ENCODE data around the gene ARHGEF6.

Gene ARHGEF6

DNA sequence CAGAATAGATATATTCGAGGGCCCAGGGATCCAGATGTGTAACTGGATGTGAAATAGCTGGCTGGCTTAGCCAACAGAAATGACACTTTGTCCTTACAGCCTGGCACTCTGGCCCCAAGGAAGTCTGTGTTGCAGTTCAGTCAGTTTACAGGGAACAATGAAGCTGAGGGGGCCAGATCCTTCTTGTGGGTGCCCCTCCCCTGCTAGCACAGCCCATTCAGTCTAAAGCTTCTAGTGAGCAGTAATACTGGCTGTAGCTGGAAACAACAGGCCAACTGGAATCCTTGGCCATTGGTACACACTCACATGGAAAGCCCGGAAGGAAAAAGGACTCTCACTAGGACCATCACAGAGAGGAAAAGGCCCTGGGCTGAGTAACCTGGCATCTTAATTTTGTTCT, 155.5 kb downstream of the ARHGEF6 start:
- no peak overlapping the region for H3K23ac ChIP-seq (ENCODE audit: low read depth, low read length, poor library complexity)
- no peak for DNase-seq (ENCODE audit: low spot score)
- no peaks in the 10 kb centered on the region for H3K4me1 ChIP-seq (ENCODE audit: control insufficient read depth in 2 of 2, insufficient read depth in 1 of 2, low read depth in 1 of 2, low read length in 2 of 2)
- H4K91ac ChIP-seq (ENCODE audit: low read depth, low read length, poor library complexity): no peak overlapping the region
- H3K4me2 ChIP-seq (ENCODE audit: insufficient read depth, low read length, poor library complexity, severe bottlenecking): no peak overlapping the region
- H3K18ac ChIP-seq (ENCODE audit: low read length): no peak overlapping the region
- no peaks in the 10 kb centered on the region for H3K36me3 ChIP-seq (replicated peaks in 1 of 2; ENCODE audit: control insufficient read depth in 2 of 2, insufficient read depth in 2 of 2, low read length in 2 of 2)
- no CpG with 5 or more reads among the region's 2 CpGs for WGBS, 2 donors (ENCODE audit: extremely low coverage in 2 of 2, insufficient read length in 2 of 2, insufficient replicate concordance in 1 of 2)
- H3K4ac ChIP-seq (ENCODE audit: low read length): no peak overlapping the region
- no peak overlapping the region for H4K8ac ChIP-seq (ENCODE audit: low read depth, low read length)
- no peaks in the 10 kb centered on the region for H3K9me3 ChIP-seq (replicated peaks in 1 of 2; ENCODE audit: control insufficient read depth in 2 of 2, insufficient read depth in 1 of 2, low read depth in 1 of 2, low read length in 2 of 2)
- H2AK5ac ChIP-seq (ENCODE audit: low read depth, low read length): no peak overlapping the region
- no peak overlapping the region for H2BK15ac ChIP-seq (ENCODE audit: low read length)
- no peak overlapping the region for H2BK120ac ChIP-seq (ENCODE audit: low read depth, low read length)
- no peak overlapping the region for H3K27ac ChIP-seq (replicated peaks; ENCODE audit: low read length)
- no peaks in the 10 kb centered on the region for H3K79me1 ChIP-seq (ENCODE audit: low read depth, low read length)
- no peak overlapping the region for H2AFZ ChIP-seq (ENCODE audit: low read length)
- peaks cover 0 to 29% (median 0%) of the 10 kb centered on the region in 3 experiments for H3K27me3 ChIP-seq (ENCODE audit: control insufficient read depth in 3 of 3, insufficient read depth in 3 of 3, low read depth in 1 of 3, low read length in 3 of 3)
- no peak overlapping the region for H3K14ac ChIP-seq (ENCODE audit: low read length)
- no peak overlapping the region for H3K9ac ChIP-seq (ENCODE audit: low read depth, low read length, poor library complexity)
- no peak overlapping the region for H2BK12ac ChIP-seq (ENCODE audit: low read length)
- H2BK5ac ChIP-seq (ENCODE audit: low read length): no peak overlapping the region
- H3K4me3 ChIP-seq (ENCODE audit: low read length in 2 of 2): no peak overlapping the region

DNA sequence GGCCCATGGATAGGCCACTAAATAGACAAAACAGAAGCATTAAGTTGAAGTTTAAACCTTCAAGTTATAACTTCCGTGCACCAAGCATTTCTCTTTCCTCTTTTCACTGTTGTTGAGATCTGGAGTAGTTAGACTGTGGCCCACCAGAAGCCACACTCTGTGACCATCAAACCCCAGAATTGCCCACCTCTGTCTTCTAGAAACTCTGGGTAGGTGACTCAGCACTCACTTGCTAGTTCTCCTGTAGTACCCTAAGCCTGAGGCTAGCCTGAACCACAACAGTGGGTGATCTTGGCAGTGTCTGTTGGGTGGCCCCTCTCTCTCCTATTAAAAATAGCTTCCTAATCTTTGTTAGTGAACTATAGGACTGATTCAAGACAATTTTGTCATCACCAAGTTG, 157.3 kb downstream of the ARHGEF6 start:
- H3K4me3 ChIP-seq (ENCODE audit: low read length in 2 of 2): no peak overlapping the region
- H2BK15ac ChIP-seq (ENCODE audit: low read length): no peak overlapping the region
- no peak overlapping the region for H2BK5ac ChIP-seq (ENCODE audit: low read length)
- no peak for DNase-seq (ENCODE audit: low spot score)
- no peak overlapping the region for H3K9ac ChIP-seq (ENCODE audit: low read depth, low read length, poor library complexity)
- no peak overlapping the region for H4K8ac ChIP-seq (ENCODE audit: low read depth, low read length)
- H2BK120ac ChIP-seq (ENCODE audit: low read depth, low read length): no peak overlapping the region
- H3K27me3 ChIP-seq (ENCODE audit: control insufficient read depth in 3 of 3, insufficient read depth in 3 of 3, low read depth in 1 of 3, low read length in 3 of 3): peaks cover 0 to 26% (median 0%) of the 10 kb centered on the region in 3 experiments
- H3K23ac ChIP-seq (ENCODE audit: low read depth, low read length, poor library complexity): no peak overlapping the region
- no peak overlapping the region for H2AFZ ChIP-seq (ENCODE audit: low read length)
- H3K9me3 ChIP-seq (replicated peaks in 1 of 2; ENCODE audit: control insufficient read depth in 2 of 2, insufficient read depth in 1 of 2, low read depth in 1 of 2, low read length in 2 of 2): no peaks in the 10 kb centered on the region
- H3K14ac ChIP-seq (ENCODE audit: low read length): no peak overlapping the region
- H2AK5ac ChIP-seq (ENCODE audit: low read depth, low read length): no peak overlapping the region
- H3K36me3 ChIP-seq (replicated peaks in 1 of 2; ENCODE audit: control insufficient read depth in 2 of 2, insufficient read depth in 2 of 2, low read length in 2 of 2): no peaks in the 10 kb centered on the region
- H4K91ac ChIP-seq (ENCODE audit: low read depth, low read length, poor library complexity): no peak overlapping the region
- no peak overlapping the region for H3K4me2 ChIP-seq (ENCODE audit: insufficient read depth, low read length, poor library complexity, severe bottlenecking)
- no peak overlapping the region for H3K27ac ChIP-seq (replicated peaks; ENCODE audit: low read length)
- H3K4me1 ChIP-seq (ENCODE audit: control insufficient read depth in 2 of 2, insufficient read depth in 1 of 2, low read depth in 1 of 2, low read length in 2 of 2): no peaks in the 10 kb centered on the region
- no CpG with 5 or more reads among the region's 1 CpG for WGBS, 2 donors (ENCODE audit: extremely low coverage in 2 of 2, insufficient read length in 2 of 2, insufficient replicate concordance in 1 of 2)
- no peak overlapping the region for H2BK12ac ChIP-seq (ENCODE audit: low read length)
- no peaks in the 10 kb centered on the region for H3K79me1 ChIP-seq (ENCODE audit: low read depth, low read length)
- no peak overlapping the region for H3K4ac ChIP-seq (ENCODE audit: low read length)
- no peak overlapping the region for H3K18ac ChIP-seq (ENCODE audit: low read length)

DNA sequence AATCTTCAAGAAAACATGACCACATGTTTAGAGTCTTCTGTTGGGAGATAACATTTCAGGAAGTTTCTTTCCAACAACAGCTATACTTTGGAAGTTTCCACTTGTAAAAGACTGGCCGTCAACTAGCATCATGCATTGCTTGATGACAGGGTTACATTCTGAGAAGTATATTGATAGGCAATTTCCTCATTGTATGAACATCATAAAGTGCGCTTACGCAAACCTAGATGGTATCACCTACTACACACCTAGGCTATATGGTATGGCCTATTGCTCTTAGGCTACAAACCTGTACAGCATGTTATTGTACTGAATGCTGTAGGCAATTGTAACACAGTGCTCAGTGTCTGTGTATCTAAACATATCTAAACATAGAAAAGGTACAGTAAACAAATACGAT, 158.2 kb downstream of the ARHGEF6 start:
- H2AK5ac ChIP-seq (ENCODE audit: low read depth, low read length): no peak overlapping the region
- no peak overlapping the region for H4K8ac ChIP-seq (ENCODE audit: low read depth, low read length)
- no peaks in the 10 kb centered on the region for H3K4me1 ChIP-seq (ENCODE audit: control insufficient read depth in 2 of 2, insufficient read depth in 1 of 2, low read depth in 1 of 2, low read length in 2 of 2)
- no peak overlapping the region for H2BK120ac ChIP-seq (ENCODE audit: low read depth, low read length)
- no peak overlapping the region for H3K4me3 ChIP-seq (ENCODE audit: low read length in 2 of 2)
- H3K4me2 ChIP-seq (ENCODE audit: insufficient read depth, low read length, poor library complexity, severe bottlenecking): no peak overlapping the region
- H3K27me3 ChIP-seq (ENCODE audit: control insufficient read depth in 3 of 3, insufficient read depth in 3 of 3, low read depth in 1 of 3, low read length in 3 of 3): peaks cover 0 to 29% (median 0%) of the 10 kb centered on the region in 3 experiments
- no peak overlapping the region for H2BK5ac ChIP-seq (ENCODE audit: low read length)
- H4K91ac ChIP-seq (ENCODE audit: low read depth, low read length, poor library complexity): no peak overlapping the region
- DNase-seq (ENCODE audit: low spot score): no peak
- no peak overlapping the region for H3K18ac ChIP-seq (ENCODE audit: low read length)
- H2BK15ac ChIP-seq (ENCODE audit: low read length): no peak overlapping the region
- WGBS, 2 donors (ENCODE audit: extremely low coverage in 2 of 2, insufficient read length in 2 of 2, insufficient replicate concordance in 1 of 2): no CpG with 5 or more reads among the region's 4 CpGs
- H3K27ac ChIP-seq (replicated peaks; ENCODE audit: low read length): no peak overlapping the region
- no peaks in the 10 kb centered on the region for H3K79me1 ChIP-seq (ENCODE audit: low read depth, low read length)
- H3K14ac ChIP-seq (ENCODE audit: low read length): no peak overlapping the region
- no peak overlapping the region for H2BK12ac ChIP-seq (ENCODE audit: low read length)
- H3K23ac ChIP-seq (ENCODE audit: low read depth, low read length, poor library complexity): no peak overlapping the region
- no peak overlapping the region for H2AFZ ChIP-seq (ENCODE audit: low read length)
- H3K9ac ChIP-seq (ENCODE audit: low read depth, low read length, poor library complexity): no peak overlapping the region
- H3K36me3 ChIP-seq (replicated peaks in 1 of 2; ENCODE audit: control insufficient read depth in 2 of 2, insufficient read depth in 2 of 2, low read length in 2 of 2): no peaks in the 10 kb centered on the region
- H3K9me3 ChIP-seq (replicated peaks in 1 of 2; ENCODE audit: control insufficient read depth in 2 of 2, insufficient read depth in 1 of 2, low read depth in 1 of 2, low read length in 2 of 2): no peaks in the 10 kb centered on the region
- no peak overlapping the region for H3K4ac ChIP-seq (ENCODE audit: low read length)

DNA sequence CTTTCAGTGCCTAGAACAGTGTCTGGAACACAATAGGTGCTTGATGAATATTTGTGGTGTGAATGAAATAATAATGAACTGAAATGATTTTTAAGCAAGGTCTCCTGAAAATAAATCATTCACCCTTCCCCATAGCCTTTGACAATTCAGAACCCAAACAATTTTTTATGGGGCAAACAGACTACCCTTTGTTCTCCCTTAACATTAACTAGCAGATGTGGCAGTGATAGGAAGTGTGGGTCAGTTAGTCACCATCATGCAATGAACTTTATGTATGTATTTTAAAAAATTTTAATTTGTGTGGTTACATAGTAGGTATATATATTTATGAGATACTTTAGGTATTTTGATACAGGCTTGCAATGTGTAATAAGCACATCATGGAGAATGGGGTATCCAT, 160.0 kb downstream of the ARHGEF6 start:
- no peak for DNase-seq (ENCODE audit: low spot score)
- Histone ChIP-seq H2AFZ (ENCODE audit: low read length) (no peak overlapping the region), H3K18ac (ENCODE audit: low read length) (no peak overlapping the region), H2BK120ac (ENCODE audit: low read depth, low read length) (no peak overlapping the region), H3K27me3 (ENCODE audit: control insufficient read depth in 3 of 3, insufficient read depth in 3 of 3, low read depth in 1 of 3, low read length in 3 of 3) (peaks cover 0 to 32% (median 0%) of the 10 kb centered on the region in 3 experiments), H3K23ac (ENCODE audit: low read depth, low read length, poor library complexity) (no peak overlapping the region), H2AK5ac (ENCODE audit: low read depth, low read length) (no peak overlapping the region), H2BK12ac (ENCODE audit: low read length) (no peak overlapping the region), H3K79me1 (ENCODE audit: low read depth, low read length) (no peaks in the 10 kb centered on the region), H3K9ac (ENCODE audit: low read depth, low read length, poor library complexity) (no peak overlapping the region), H4K8ac (ENCODE audit: low read depth, low read length) (no peak overlapping the region), H3K14ac (ENCODE audit: low read length) (no peak overlapping the region), H3K4ac (ENCODE audit: low read length) (no peak overlapping the region), H3K9me3 (replicated peaks in 1 of 2; ENCODE audit: control insufficient read depth in 2 of 2, insufficient read depth in 1 of 2, low read depth in 1 of 2, low read length in 2 of 2) (no peaks in the 10 kb centered on the region), H4K91ac (ENCODE audit: low read depth, low read length, poor library complexity) (no peak overlapping the region), H3K4me1 (ENCODE audit: control insufficient read depth in 2 of 2, insufficient read depth in 1 of 2, low read depth in 1 of 2, low read length in 2 of 2) (peaks cover 0 to 1% of the 10 kb centered on the region in 2 donors), H3K4me2 (ENCODE audit: insufficient read depth, low read length, poor library complexity, severe bottlenecking) (no peak overlapping the region), H2BK15ac (ENCODE audit: low read length) (no peak overlapping the region), H3K36me3 (replicated peaks in 1 of 2; ENCODE audit: control insufficient read depth in 2 of 2, insufficient read depth in 2 of 2, low read length in 2 of 2) (no peaks in the 10 kb centered on the region), H2BK5ac (ENCODE audit: low read length) (no peak overlapping the region), H3K27ac (replicated peaks; ENCODE audit: low read length) (no peak overlapping the region), H3K4me3 (ENCODE audit: low read length in 2 of 2) (no peak overlapping the region)

Measured in neuronal stem cell (in vitro differentiated cells).